Neuronal stem cell (in vitro differentiated cells): Measurements from ENCODE around the gene PPM1G.

Source experiments
- DNase-seq: peaks from one replicate; pipeline ENCODE4 v3.0.0-alpha.2; 2013; ENCODE audit warnings: low spot score
- H2AFZ ChIP-seq: one replicate; pipeline ENCODE4 v1.6.1; 2013; ENCODE audit warnings: mild to moderate bottlenecking, low read length, inconsistent platforms
- H2AK5ac ChIP-seq: 2 replicates; pipeline ENCODE4 v1.6.1; 2013; ENCODE audit warnings: low read depth, mild to moderate bottlenecking, inconsistent platforms, low read length, moderate library complexity, mixed read lengths
- H2BK120ac ChIP-seq: 2 replicates; pipeline ENCODE4 v1.6.1; 2013; ENCODE audit warnings: low read depth, mild to moderate bottlenecking, inconsistent platforms, low read length, moderate library complexity, mixed read lengths
- H2BK12ac ChIP-seq: one replicate; pipeline ENCODE4 v1.6.1; 2013; ENCODE audit warnings: low read length, inconsistent platforms
- H2BK15ac ChIP-seq: 2 replicates; pipeline ENCODE4 v1.6.1; 2013; ENCODE audit warnings: mild to moderate bottlenecking, low read length, inconsistent platforms, mixed read lengths
- H2BK5ac ChIP-seq: one replicate; pipeline ENCODE4 v1.6.1; 2013; ENCODE audit warnings: inconsistent platforms, mild to moderate bottlenecking, low read length, moderate library complexity
- H3K14ac ChIP-seq: one replicate; pipeline ENCODE4 v1.6.1; 2013; ENCODE audit warnings: low read length, inconsistent platforms
- H3K18ac ChIP-seq: 2 replicates; pipeline ENCODE4 v1.6.1; 2013; ENCODE audit warnings: low read length, inconsistent platforms
- H3K23ac ChIP-seq: 2 replicates; pipeline ENCODE4 v1.6.1; 2013; ENCODE audit warnings: low read depth, mild to moderate bottlenecking, mixed read lengths, low read length, inconsistent platforms; ENCODE audit not compliant: poor library complexity
- H3K27ac ChIP-seq: replicated peaks from 3 replicates; pipeline ENCODE4 v1.5.1; 2013; ENCODE audit warnings: low read length, inconsistent platforms
- H3K27me3 ChIP-seq, 3 experiments: 2 replicates each; pipeline ENCODE4 v1.6.1; 2013; ENCODE audit warnings: low read length in 3 of 3, mild to moderate bottlenecking in 2 of 3, inconsistent platforms in 1 of 3, low read depth in 1 of 3, mixed read lengths in 1 of 3, moderate library complexity in 1 of 3; ENCODE audit not compliant: control insufficient read depth in 3 of 3, insufficient read depth in 3 of 3
- H3K36me3 ChIP-seq, 2 donors: replicated peaks in 1 of 2; 2 replicates each; pipeline ENCODE4 v1.6.1; 2013; ENCODE audit warnings: low read length in 2 of 2; ENCODE audit not compliant: control insufficient read depth in 2 of 2, insufficient read depth in 2 of 2
- H3K4ac ChIP-seq: 2 replicates; pipeline ENCODE4 v1.6.1; 2013; ENCODE audit warnings: inconsistent platforms, mild to moderate bottlenecking, low read length, moderate library complexity
- H3K4me1 ChIP-seq, 2 donors: 1 replicate in 1 of 2; 2 replicates in 1 of 2; pipeline ENCODE4 v1.6.1; 2013; ENCODE audit warnings: low read length in 2 of 2, low read depth in 1 of 2; ENCODE audit not compliant: control insufficient read depth in 2 of 2, insufficient read depth in 1 of 2
- H3K4me2 ChIP-seq: one replicate; pipeline ENCODE4 v1.6.1; 2013; ENCODE audit warnings: mild to moderate bottlenecking, low read length, inconsistent platforms; ENCODE audit not compliant: insufficient read depth, poor library complexity, severe bottlenecking
- H3K4me3 ChIP-seq, 2 donors: 2 replicates each; pipeline ENCODE4 v1.5.1; 2013; ENCODE audit warnings: low read length in 2 of 2, mild to moderate bottlenecking in 2 of 2, inconsistent platforms in 1 of 2, moderate library complexity in 1 of 2
- H3K79me1 ChIP-seq: one replicate; pipeline ENCODE4 v1.6.1; 2013; ENCODE audit warnings: low read depth, mild to moderate bottlenecking, inconsistent platforms, low read length, moderate library complexity
- H3K9ac ChIP-seq: one replicate; pipeline ENCODE4 v1.6.1; 2013; ENCODE audit warnings: mild to moderate bottlenecking, low read depth, low read length, inconsistent platforms; ENCODE audit not compliant: poor library complexity
- H3K9me3 ChIP-seq, 2 donors: replicated peaks in 1 of 2; 2 replicates each; pipeline versions ENCODE3 to v1.6.1; 2013; ENCODE audit warnings: low read length in 2 of 2, mild to moderate bottlenecking in 2 of 2, inconsistent platforms in 1 of 2, low read depth in 1 of 2, mixed read lengths in 1 of 2, moderate library complexity in 1 of 2; ENCODE audit not compliant: control insufficient read depth in 2 of 2, insufficient read depth in 1 of 2
- H4K8ac ChIP-seq: one replicate; pipeline ENCODE4 v1.6.1; 2013; ENCODE audit warnings: low read depth, mild to moderate bottlenecking, inconsistent platforms, low read length, moderate library complexity
- H4K91ac ChIP-seq: one replicate; pipeline ENCODE4 v1.6.1; 2013; ENCODE audit warnings: low read length, low read depth, mild to moderate bottlenecking, inconsistent platforms; ENCODE audit not compliant: poor library complexity
- WGBS, 2 donors: extraction: QIAGEN DNeasy Blood & Tissue Kit; methylation state at CpG; one replicate each; pipeline ENCODE4 v1.1.7; 2013; ENCODE audit warnings: missing lambda C conversion rate in 2 of 2, mixed read lengths in 1 of 2; ENCODE audit not compliant: insufficient read length in 2 of 2, insufficient replicate concordance in 1 of 2; ENCODE audit errors: extremely low coverage in 2 of 2; 5-methylcytosine and 5-hydroxymethylcytosine counted together

Gene PPM1G

GRCh38 chr2:27446057-27446456 is 36.7 kb upstream of the PPM1G start:
- no peak overlapping the region for H3K18ac ChIP-seq
- H2BK5ac ChIP-seq = no peak overlapping the region
- no peak overlapping the region for H3K27ac ChIP-seq
- peaks cover 20 to 80% of the 10 kb centered on the region in 2 donors for H3K36me3 ChIP-seq
- no peak overlapping the region for H4K91ac ChIP-seq
- no peak overlapping the region for H3K23ac ChIP-seq
- H3K14ac ChIP-seq = no peak overlapping the region
- peaks cover 0 to 7% of the 10 kb centered on the region in 2 donors for H3K4me1 ChIP-seq
- H2AFZ ChIP-seq = no peak overlapping the region
- no CpG with 5 or more reads among the region's 3 CpGs for WGBS, 2 donors
- H2BK15ac ChIP-seq = no peak overlapping the region
- no peak overlapping the region for H2BK120ac ChIP-seq
- H3K4me2 ChIP-seq = no peak overlapping the region
- H3K27me3 ChIP-seq = no peaks in the 10 kb centered on the region
- H4K8ac ChIP-seq = no peak overlapping the region
- no peak overlapping the region for H2BK12ac ChIP-seq
- no peak overlapping the region for H3K4ac ChIP-seq
- H3K9me3 ChIP-seq = peaks cover 0 to 2% of the 10 kb centered on the region in 2 donors
- no peak overlapping the region for H3K4me3 ChIP-seq
- H3K9ac ChIP-seq = no peak overlapping the region
- peaks cover 2% of the 10 kb centered on the region for H3K79me1 ChIP-seq
- no peak for DNase-seq
- H2AK5ac ChIP-seq = no peak overlapping the region

GRCh38 chr2:27445615-27446014 is 36.2 kb upstream of the PPM1G start:
- no peaks in the 10 kb centered on the region for H3K27me3 ChIP-seq
- no peak overlapping the region for H3K9ac ChIP-seq
- H2BK120ac ChIP-seq = no peak overlapping the region
- peaks cover 0 to 7% of the 10 kb centered on the region in 2 donors for H3K4me1 ChIP-seq
- H3K4me3 ChIP-seq = peak overlapping the region in 1 of 2 donors; percentile 14
- H4K8ac ChIP-seq = no peak overlapping the region
- H2AFZ ChIP-seq = no peak overlapping the region
- H3K9me3 ChIP-seq = peaks cover 0 to 2% of the 10 kb centered on the region in 2 donors
- H2BK12ac ChIP-seq = no peak overlapping the region
- H3K36me3 ChIP-seq = peaks cover 24 to 81% of the 10 kb centered on the region in 2 donors
- H2BK15ac ChIP-seq = no peak overlapping the region
- no CpG with 5 or more reads among the region's 8 CpGs for WGBS, 2 donors
- H3K18ac ChIP-seq = no peak overlapping the region
- H3K14ac ChIP-seq = no peak overlapping the region
- peaks cover 2% of the 10 kb centered on the region for H3K79me1 ChIP-seq
- no peak overlapping the region for H3K4ac ChIP-seq
- no peak overlapping the region for H3K4me2 ChIP-seq
- DNase-seq = no peak
- H2BK5ac ChIP-seq = no peak overlapping the region
- no peak overlapping the region for H3K27ac ChIP-seq
- no peak overlapping the region for H3K23ac ChIP-seq
- H2AK5ac ChIP-seq = no peak overlapping the region
- no peak overlapping the region for H4K91ac ChIP-seq

GRCh38 chr2:27445155-27445554 is 35.8 kb upstream of the PPM1G start:
- no peak overlapping the region for H2AK5ac ChIP-seq

GRCh38 chr2:27442920-27443282 is 33.5 kb upstream of the PPM1G start:
- no peak overlapping the region for H3K4me3 ChIP-seq
- no peak overlapping the region for H4K8ac ChIP-seq
- no peak overlapping the region for H2BK5ac ChIP-seq
- no peak overlapping the region for H2AFZ ChIP-seq
- whole genome bisulfite sequencing, 2 donors = no CpG with 5 or more reads among the region's 6 CpGs
- peaks cover 0 to 2% of the 10 kb centered on the region in 2 donors for H3K9me3 ChIP-seq
- H3K14ac ChIP-seq = no peak overlapping the region
- peak overlapping the region; percentile 92 for H2AK5ac ChIP-seq
- H3K23ac ChIP-seq = peak overlapping the region; percentile 60
- H3K79me1 ChIP-seq = peaks cover 2% of the 10 kb centered on the region
- H3K9ac ChIP-seq = no peak overlapping the region
- H3K4ac ChIP-seq = no peak overlapping the region
- no peak overlapping the region for H2BK15ac ChIP-seq
- H3K36me3 ChIP-seq = peaks cover 26 to 85% of the 10 kb centered on the region in 2 donors
- no peak overlapping the region for H2BK120ac ChIP-seq
- H3K18ac ChIP-seq = peak overlapping the region; percentile 94
- H2BK12ac ChIP-seq = no peak overlapping the region
- H4K91ac ChIP-seq = no peak overlapping the region
- H3K27ac ChIP-seq = no peak overlapping the region
- H3K4me2 ChIP-seq = peak overlapping the region; percentile 91
- H3K4me1 ChIP-seq = peaks cover 0 to 7% of the 10 kb centered on the region in 2 donors
- no peaks in the 10 kb centered on the region for H3K27me3 ChIP-seq
- DNase-seq = no peak

More at GRCh38 chr2:27445155-27445554, 35.8 kb upstream of the PPM1G start:
- Histone ChIP-seq H2BK120ac (no peak overlapping the region), H3K27me3 (no peaks in the 10 kb centered on the region), H3K4ac (no peak overlapping the region), H3K9ac (no peak overlapping the region), H2BK12ac (no peak overlapping the region), H2BK5ac (no peak overlapping the region), H3K18ac (no peak overlapping the region), H3K14ac (no peak overlapping the region), H4K91ac (no peak overlapping the region), H2BK15ac (no peak overlapping the region), H3K36me3 (peaks cover 29 to 83% of the 10 kb centered on the region in 2 donors), H3K4me3 (no peak overlapping the region), H3K23ac (no peak overlapping the region), H3K4me1 (peaks cover 0 to 7% of the 10 kb centered on the region in 2 donors), H3K27ac (no peak overlapping the region), H3K4me2 (no peak overlapping the region), H4K8ac (no peak overlapping the region), H2AFZ (no peak overlapping the region), H3K79me1 (peaks cover 2% of the 10 kb centered on the region), H3K9me3 (peaks cover 0 to 2% of the 10 kb centered on the region in 2 donors)
- no CpG with 5 or more reads among the region's 8 CpGs for WGBS, 2 donors
- no peak for DNase-seq
